ENCODE results near the gene TNFRSF1A. TPM values are rescaled to one million over a fixed set of nuclear protein-coding genes. Genes with fewer than 3 reads are reported as not detected.

The TNFRSF1A gene
- total and polyA plus RNA-seq, 9 of the 15 experiments (the other 6 are each of a cell fraction or from before 2014, with no cell fraction given), result 0.76 to 43.5 (median 30.0) TPM

GRCh38 chr12:6307529-6307928, 34.3 kb downstream of the TNFRSF1A start:
- Histone ChIP-seq H3K27me3 (ENCODE audit: control insufficient read depth in 2 of 2, insufficient read depth in 2 of 2, low read length in 2 of 2) (no peaks in the 10 kb centered on the region), H3K36me3 (ENCODE audit: control insufficient read depth, insufficient read depth, low read length) (no peaks in the 10 kb centered on the region), H3K4me2 (ENCODE audit: insufficient read depth, low read length) (no peak overlapping the region), H3K79me2 (ENCODE audit: control insufficient read depth, insufficient read depth, low read length) (no peaks in the 10 kb centered on the region), H3K27ac (ENCODE audit: extremely low read depth, low read depth, low read length) (no peak overlapping the region), H3K4me3 (no peak overlapping the region), H3K4me1 (replicated peaks in 1 of 2; ENCODE audit: control insufficient read depth in 2 of 2, insufficient read depth in 2 of 2, low read length in 2 of 2) (peaks cover 0 to 16% of the 10 kb centered on the region in 2 experiments; a peak in 3 of 5 replicates), H3K9ac (ENCODE audit: insufficient read depth in 1 of 2, low read depth in 2 of 2, low read length in 2 of 2) (no peak overlapping the region), H3K9me3 (replicated peaks; ENCODE audit: control insufficient read depth, insufficient read depth, low read depth, low read length) (no peaks in the 10 kb centered on the region), H2AFZ (ENCODE audit: low read depth, low read length) (no peak overlapping the region), H3K9me1 (ENCODE audit: control insufficient read depth, insufficient read depth, low read length) (no peaks in the 10 kb centered on the region), H4K20me1 (replicated peaks; ENCODE audit: control insufficient read depth, insufficient read depth, low read length) (no peaks in the 10 kb centered on the region)
- in situ Hi-C loops (cut with MboI) (no loop called here), intact Hi-C loops (cut with micrococcal nuclease) (no loop called here)
- POLR2A ChIA-PET, result no interaction called here
- no peak for FAIRE-seq
- DNase-seq (ENCODE audit: extremely low read depth in 1 of 4, low spot score in 3 of 4), result no peak
- CTCF ChIA-PET (ENCODE audit: low intra/inter-chr PET ratio), result no interaction called here
- no TSS peak for BruUV-seq (replicated peaks)
- WGBS (ENCODE audit: insufficient coverage, low coverage, missing lambda C conversion rate), result 23% methylated on average over 5 of the region's 5 CpGs
- no peak for ATAC-seq
- TF ChIP-seq SREBF2 (CRISPR knock-in tag; IDR thresholded peaks at IDR 0.05) (no peak), ZNF134 (CRISPR knock-in tag; conservative IDR thresholded peaks at IDR 0.05) (no peak), BRD9 (IDR thresholded peaks at IDR 0.05; ENCODE audit: low read depth, partially characterized antibody) (no peak), ZBTB5 (IDR thresholded peaks at IDR 0.05) (no peak), TAF9B (IDR thresholded peaks at IDR 0.05; ENCODE audit: partially characterized antibody) (no peak), PML (IDR thresholded peaks at IDR 0.05; ENCODE audit: low read length) (no peak), ZNF124 (CRISPR knock-in tag; IDR thresholded peaks at IDR 0.05) (no peak), NR0B1 (IDR thresholded peaks at IDR 0.05; ENCODE audit: partially characterized antibody) (no peak), NR4A1 (CRISPR knock-in tag; IDR thresholded peaks at IDR 0.05) (no peak), NR4A1 (tag; IDR thresholded peaks at IDR 0.05) (no peak), MLLT1 (IDR thresholded peaks at IDR 0.05) (no peak), KDM4B (IDR thresholded peaks at IDR 0.05; ENCODE audit: borderline replicate concordance in 2 of 2, low read depth in 1 of 2) (no peak), UBTF (IDR thresholded peaks at IDR 0.05; ENCODE audit: borderline replicate concordance in 1 of 2, low read depth in 2 of 2, low read length in 2 of 2) (no peak), ASH1L (IDR thresholded peaks at IDR 0.05; ENCODE audit: borderline replicate concordance, low read depth, partially characterized antibody) (no peak), ZNF444 (CRISPR knock-in tag; IDR thresholded peaks at IDR 0.05) (no peak), NR2C2 (CRISPR knock-in tag; IDR thresholded peaks at IDR 0.05) (no peak), NR2C2 (tag; IDR thresholded peaks at IDR 0.05) (no peak), HDAC2 (IDR thresholded peaks at IDR 0.05) (no peak)

All from K562 (cell line).